SU-DHL-6 (cell line): ENCODE results near the gene UGT2B11.
"Not testable (repeated sequence)": the region's sequence is repeated elsewhere in the genome, so short reads cannot be mapped to it uniquely, and the experiment has no call there.

Source experiments
- H2AFZ ChIP-seq: fragments of 200-600 bp; sonication (generic); 2 replicates; pipeline ENCODE4 v1.6.1; 2014; ENCODE audit warnings: low read depth, mild to moderate bottlenecking, moderate library complexity, mixed read lengths, antibody characterized with exemption, low read length; ENCODE audit not compliant: severe bottlenecking
- H3F3A ChIP-seq: fragments of 200-600 bp; shearing (Covaris generic); 2 replicates; pipeline ENCODE4 v1.6.0; 2016; ENCODE audit warnings: antibody characterized with exemption, mild to moderate bottlenecking; ENCODE audit not compliant: insufficient read depth
- H3K27ac ChIP-seq: fragments of 200-600 bp; sonication (generic); 2 replicates; pipeline ENCODE4 v1.5.1; 2016; ENCODE audit warnings: low read depth, mild to moderate bottlenecking, low read length, moderate library complexity, mixed read lengths
- H3K27me3 ChIP-seq: fragments of 200-600 bp; sonication (generic), shearing (Covaris generic); 2 replicates; pipeline ENCODE4 v1.6.0; 2014; ENCODE audit warnings: mild to moderate bottlenecking, low read length
- H3K36me3 ChIP-seq: fragments of 200-600 bp; sonication (generic); 2 replicates; pipeline ENCODE4 v1.6.1; 2014; ENCODE audit warnings: mild to moderate bottlenecking, low read length, mixed read lengths
- H3K4me2 ChIP-seq: fragments of 300-600, 200-600 bp; shearing (Covaris generic), sonication (generic); 2 replicates; pipeline ENCODE4 v1.6.0; 2014; ENCODE audit warnings: low read length, low read depth, mild to moderate bottlenecking; ENCODE audit not compliant: poor library complexity, severe bottlenecking
- H3K4me3 ChIP-seq: fragments of 200-600 bp; sonication (generic); 2 replicates; pipeline ENCODE4 v1.5.1; 2014; ENCODE audit warnings: antibody characterized with exemption, low read length, mild to moderate bottlenecking, mixed read lengths; ENCODE audit not compliant: insufficient read depth, poor library complexity, severe bottlenecking
- H3K79me2 ChIP-seq: fragments of 200-600 bp; sonication (generic); 2 replicates; pipeline ENCODE4 v1.6.1; 2014; ENCODE audit warnings: mild to moderate bottlenecking, low read length, moderate library complexity; ENCODE audit not compliant: insufficient read depth
- H3K9ac ChIP-seq: fragments of 200-600 bp; sonication (generic); 2 replicates; pipeline ENCODE4 v1.7.0; 2014; ENCODE audit warnings: mild to moderate bottlenecking, low read length
- H3K9me2 ChIP-seq: fragments of 200-600 bp; sonication (generic); replicated peaks from 2 replicates; pipeline ENCODE4 v1.6.1; 2014; ENCODE audit warnings: low read length; ENCODE audit not compliant: insufficient read depth
- H3K9me3 ChIP-seq: fragments of 200-600 bp; sonication (generic); 2 replicates; pipeline ENCODE4 v1.6.1; 2014; ENCODE audit warnings: low read length, mixed read lengths; ENCODE audit not compliant: insufficient read depth
- H4K20me1 ChIP-seq: fragments of 200-600 bp; sonication (generic); 2 replicates; pipeline ENCODE4 v1.6.1; 2014; ENCODE audit warnings: low read depth, mild to moderate bottlenecking, antibody characterized with exemption, low read length, moderate library complexity, mixed read lengths
- EZH2phosphoT487 ChIP-seq: fragments of 200-600 bp; sonication (generic), shearing (Covaris generic); conservative IDR thresholded peaks from 2 replicates; pipeline ENCODE4 v1.6.1; 2018; ENCODE audit warnings: mild to moderate bottlenecking, antibody characterized with exemption, low read length, moderate library complexity, mixed read lengths
- TF ChIP-seq, protein P1 (sequence below): fragments of 200-600 bp; sonication (generic); IDR thresholded peaks from one replicate; pipeline ENCODE4 v1.5.1; 2017; ENCODE audit warnings: antibody characterized with exemption, mild to moderate bottlenecking, low read length, moderate library complexity; ENCODE audit not compliant: insufficient read depth, poor library complexity, severe bottlenecking

The UGT2B11 gene

DNA sequence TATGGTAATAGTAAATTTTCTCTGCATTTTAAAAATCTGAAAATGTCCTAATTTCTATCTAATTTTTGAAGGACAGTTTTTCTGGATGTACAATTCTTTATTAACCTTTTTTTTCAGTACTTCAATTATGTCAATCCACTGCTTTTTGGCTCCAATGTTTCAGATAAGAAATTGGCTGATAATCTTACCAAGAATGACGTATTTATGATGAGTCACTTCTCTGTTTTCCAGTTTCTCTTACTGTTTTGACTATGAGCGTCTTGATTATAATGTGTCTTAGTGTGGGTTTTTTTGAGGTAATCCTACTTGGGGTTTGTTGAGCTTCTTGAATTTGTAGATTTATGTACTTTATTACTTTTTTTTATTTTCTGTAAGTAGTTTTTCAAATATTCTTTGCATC, 47.2 kb downstream of the UGT2B11 start:
- H3K4me2 ChIP-seq: no peak overlapping the region
- no peaks in the 10 kb centered on the region for H3F3A ChIP-seq
- no peak overlapping the region for H3K9ac ChIP-seq
- H4K20me1 ChIP-seq: no peaks in the 10 kb centered on the region
- no peak for TF ChIP-seq EZH2phosphoT487
- TF ChIP-seq, protein P1, sequence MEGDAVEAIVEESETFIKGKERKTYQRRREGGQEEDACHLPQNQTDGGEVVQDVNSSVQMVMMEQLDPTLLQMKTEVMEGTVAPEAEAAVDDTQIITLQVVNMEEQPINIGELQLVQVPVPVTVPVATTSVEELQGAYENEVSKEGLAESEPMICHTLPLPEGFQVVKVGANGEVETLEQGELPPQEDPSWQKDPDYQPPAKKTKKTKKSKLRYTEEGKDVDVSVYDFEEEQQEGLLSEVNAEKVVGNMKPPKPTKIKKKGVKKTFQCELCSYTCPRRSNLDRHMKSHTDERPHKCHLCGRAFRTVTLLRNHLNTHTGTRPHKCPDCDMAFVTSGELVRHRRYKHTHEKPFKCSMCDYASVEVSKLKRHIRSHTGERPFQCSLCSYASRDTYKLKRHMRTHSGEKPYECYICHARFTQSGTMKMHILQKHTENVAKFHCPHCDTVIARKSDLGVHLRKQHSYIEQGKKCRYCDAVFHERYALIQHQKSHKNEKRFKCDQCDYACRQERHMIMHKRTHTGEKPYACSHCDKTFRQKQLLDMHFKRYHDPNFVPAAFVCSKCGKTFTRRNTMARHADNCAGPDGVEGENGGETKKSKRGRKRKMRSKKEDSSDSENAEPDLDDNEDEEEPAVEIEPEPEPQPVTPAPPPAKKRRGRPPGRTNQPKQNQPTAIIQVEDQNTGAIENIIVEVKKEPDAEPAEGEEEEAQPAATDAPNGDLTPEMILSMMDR: no peak
- no peaks in the 10 kb centered on the region for H3K27me3 ChIP-seq
- no peaks in the 10 kb centered on the region for H3K9me2 ChIP-seq
- H3K4me3 ChIP-seq: no peak overlapping the region
- H3K27ac ChIP-seq: no peak overlapping the region
- no peaks in the 10 kb centered on the region for H3K9me3 ChIP-seq
- H3K79me2 ChIP-seq: no peaks in the 10 kb centered on the region
- H3K36me3 ChIP-seq: no peaks in the 10 kb centered on the region
- H2AFZ ChIP-seq: no peak overlapping the region

DNA sequence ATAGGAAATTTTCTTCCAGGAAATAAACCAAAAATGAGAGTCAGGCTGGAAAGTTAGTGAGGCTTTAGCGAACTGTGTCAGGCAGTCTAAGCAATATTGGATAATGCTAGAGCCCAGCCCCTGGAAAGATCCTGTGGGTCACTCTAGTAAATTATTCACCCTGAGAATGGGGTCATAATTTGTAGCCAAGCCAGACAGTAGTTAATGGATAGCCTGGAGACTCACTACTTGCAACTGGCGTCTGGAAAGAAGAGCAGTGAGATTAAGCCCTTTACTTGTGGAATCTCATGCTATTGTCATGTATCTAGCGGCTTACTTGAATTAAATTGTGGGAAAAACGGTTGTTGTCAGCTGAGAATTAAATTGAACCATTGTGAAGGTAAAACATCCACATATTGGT, 48.2 kb downstream of the UGT2B11 start:
- not testable (repeated sequence) for H3K36me3 ChIP-seq, H3K4me3 ChIP-seq, H4K20me1 ChIP-seq, H3K9me2 ChIP-seq, H3K9ac ChIP-seq, H3F3A ChIP-seq, H3K27ac ChIP-seq, H3K4me2 ChIP-seq, H3K9me3 ChIP-seq, H3K79me2 ChIP-seq, H3K27me3 ChIP-seq, H2AFZ ChIP-seq

DNA sequence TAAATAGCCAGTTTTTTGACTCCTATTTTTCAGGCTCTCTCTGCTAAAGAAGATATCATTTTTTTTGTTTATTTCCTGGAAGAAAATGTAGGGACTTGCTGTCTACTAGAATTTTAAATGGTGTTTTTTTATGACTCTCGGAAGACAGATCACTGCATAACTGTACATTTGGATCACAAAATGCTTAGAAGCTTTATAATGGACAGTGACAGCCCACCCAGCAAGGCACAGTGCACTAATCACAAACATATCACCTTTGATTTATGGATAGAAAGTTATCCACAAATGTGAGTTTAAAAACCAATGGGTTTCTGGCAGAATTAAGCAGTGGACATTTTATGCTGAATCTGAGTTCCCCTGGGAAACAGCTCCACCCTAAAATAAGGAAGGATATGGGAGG, 48.8 kb downstream of the UGT2B11 start:
- not testable (repeated sequence) for H3K27ac ChIP-seq, H3K79me2 ChIP-seq, H3K27me3 ChIP-seq, H2AFZ ChIP-seq, H3K9me3 ChIP-seq, H3K36me3 ChIP-seq, H3K4me2 ChIP-seq, H3K9ac ChIP-seq, H4K20me1 ChIP-seq, H3K9me2 ChIP-seq, H3F3A ChIP-seq, H3K4me3 ChIP-seq

DNA sequence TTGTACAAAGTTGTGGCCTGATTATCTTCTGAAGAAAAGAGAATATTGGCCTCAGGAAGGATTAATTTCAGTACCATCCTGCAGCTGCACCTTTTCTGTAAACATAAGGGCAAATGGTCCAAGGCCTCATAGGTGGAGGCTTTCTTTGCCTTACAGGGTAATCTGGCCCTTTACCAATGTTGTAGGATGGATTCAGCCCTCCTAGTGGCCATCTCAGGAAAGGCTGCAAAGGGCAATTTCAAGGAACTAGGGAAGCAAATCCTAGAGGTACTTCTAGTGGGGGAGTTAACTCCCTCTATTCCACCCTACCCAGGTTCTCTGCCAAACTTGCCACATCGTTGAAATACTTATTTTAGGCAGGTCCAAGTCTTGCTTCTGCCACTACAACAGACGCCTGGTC, 57.6 kb downstream of the UGT2B11 start:
- no peaks in the 10 kb centered on the region for H3K9me3 ChIP-seq
- no peak overlapping the region for H3K27ac ChIP-seq
- H3F3A ChIP-seq: no peaks in the 10 kb centered on the region
- no peaks in the 10 kb centered on the region for H3K9me2 ChIP-seq
- no peaks in the 10 kb centered on the region for H3K79me2 ChIP-seq
- no peaks in the 10 kb centered on the region for H4K20me1 ChIP-seq
- no peak overlapping the region for H3K9ac ChIP-seq
- no peak for TF ChIP-seq EZH2phosphoT487
- TF ChIP-seq, protein P1: no peak
- no peaks in the 10 kb centered on the region for H3K36me3 ChIP-seq
- no peak overlapping the region for H2AFZ ChIP-seq
- no peak overlapping the region for H3K4me3 ChIP-seq
- H3K4me2 ChIP-seq: no peak overlapping the region
- no peaks in the 10 kb centered on the region for H3K27me3 ChIP-seq
